Neural progenitor cell (in vitro differentiated cells): Measurements from ENCODE around the gene UPB1. TPM values are rescaled to one million over a fixed set of nuclear protein-coding genes. Genes with fewer than 3 reads are reported as not detected.

Experiments used
- DNase-seq: peaks from one replicate; pipeline ENCODE4 v3.0.0-alpha.2; 2016; ENCODE audit warnings: low spot score
- H2AFZ ChIP-seq: fragments of 200-600 bp; sonication (generic); replicated peaks from 2 replicates; pipeline ENCODE4 v1.6.1; 2016; ENCODE audit warnings: antibody characterized with exemption
- H3F3A ChIP-seq: fragments of 200-600 bp; sonication (generic); 2 replicates; pipeline ENCODE4 v1.6.1; 2016; ENCODE audit warnings: antibody characterized with exemption, low read depth
- H3K27ac ChIP-seq: fragments of 200-600 bp; sonication (generic); 2 replicates; pipeline ENCODE4 v1.5.1; 2016; ENCODE audit warnings: mild to moderate bottlenecking
- H3K27me3 ChIP-seq: fragments of 200-600 bp; sonication (generic); 2 replicates; pipeline ENCODE4 v1.6.1; 2016; ENCODE audit warnings: mild to moderate bottlenecking, moderate library complexity
- H3K36me3 ChIP-seq: fragments of 200-600 bp; sonication (generic); 2 replicates; pipeline ENCODE4 v1.5.1; 2016
- H3K4me1 ChIP-seq: fragments of 200-600 bp; sonication (generic); 2 replicates; pipeline ENCODE4 v1.6.1; 2016; ENCODE audit warnings: mixed run types
- H3K4me2 ChIP-seq: fragments of 200-600 bp; sonication (generic); 2 replicates; pipeline ENCODE4 v1.6.1; 2016
- H3K4me3 ChIP-seq: fragments of 200-600 bp; sonication (generic); 2 replicates; pipeline ENCODE4 v1.5.1; 2016
- H3K79me2 ChIP-seq: fragments of 200-600 bp; sonication (generic); 2 replicates; pipeline ENCODE4 v1.6.1; 2016; ENCODE audit warnings: low read depth
- H3K9ac ChIP-seq: fragments of 200-600 bp; sonication (generic); 2 replicates; pipeline ENCODE4 v1.6.1; 2016
- H3K9me3 ChIP-seq: fragments of 200-600 bp; sonication (generic); 2 replicates; pipeline ENCODE4 v1.5.1; 2016; ENCODE audit warnings: low read depth
- H4K20me1 ChIP-seq: fragments of 200-600 bp; sonication (generic); 2 replicates; pipeline ENCODE4 v1.6.1; 2016; ENCODE audit warnings: low read depth
- H3K27ac Mint-ChIP-seq: 3 replicates; pipeline ENCODE4 v1.8.0; 2021; ENCODE audit warnings: mixed read lengths
- H3K27me3 Mint-ChIP-seq: 2 replicates; pipeline ENCODE4 v1.8.0; 2022; ENCODE audit warnings: low read depth, mild to moderate bottlenecking, inconsistent platforms, moderate library complexity, mixed read lengths; ENCODE audit not compliant: insufficient read depth
- H3K36me3 Mint-ChIP-seq: 3 replicates; pipeline ENCODE4 v1.8.0; 2021; ENCODE audit warnings: mixed read lengths
- H3K4me1 Mint-ChIP-seq: 3 replicates; pipeline ENCODE4 v1.8.0; 2021; ENCODE audit warnings: mixed read lengths
- H3K4me3 Mint-ChIP-seq: 3 replicates; pipeline ENCODE4 v1.8.0; 2021; ENCODE audit warnings: mild to moderate bottlenecking, moderate library complexity, mixed read lengths
- H3K9me3 Mint-ChIP-seq: 3 replicates; pipeline ENCODE4 v1.8.0; 2020; ENCODE audit warnings: mixed read lengths
- CTCF ChIP-seq: fragments of 200-600 bp; sonication (generic); IDR thresholded peaks from 2 replicates; pipeline ENCODE4 v1.5.1; 2017; ENCODE audit warnings: antibody characterized with exemption, mild to moderate bottlenecking
- EZH2 ChIP-seq: fragments of 200-600 bp; sonication (generic); IDR thresholded peaks from 2 replicates; pipeline ENCODE4 v1.6.1; 2017; ENCODE audit warnings: antibody characterized with exemption, mild to moderate bottlenecking, moderate library complexity
- EZH2phosphoT487 ChIP-seq: fragments of 200-600 bp; sonication (generic); IDR thresholded peaks from 2 replicates; pipeline ENCODE4 v1.6.1; 2017; ENCODE audit warnings: antibody characterized with exemption
- total RNA-seq: library from RNA; depleted of rRNA; stranded (reverse); fragments of >200 nt; gene quantifications from 2 replicates; pipeline ENCODE4 v1.2.3, GENCODE V29; 2015; ENCODE audit warnings: low replicate concordance

UPB1 gene
- total RNA-seq, 1 donor from 2014 or later: 0.17 TPM

GRCh38 chr22:24459911-24460310 lies 35.2 kb upstream of the UPB1 start:
- Mint-ChIP-seq H3K36me3 (no peaks in the 10 kb centered on the region), H3K27ac (peak overlapping the region; percentile 1), H3K9me3 (no peaks in the 10 kb centered on the region), H3K4me1 (peaks cover 5% of the 10 kb centered on the region), H3K4me3 (no peak overlapping the region), H3K27me3 (peaks cover 4% of the 10 kb centered on the region)
- DNase-seq: no peak
- Histone ChIP-seq H3K27ac (no peak overlapping the region), H3K9ac (no peak overlapping the region), H4K20me1 (no peaks in the 10 kb centered on the region), H3K27me3 (no peaks in the 10 kb centered on the region), H3K36me3 (no peaks in the 10 kb centered on the region), H3K4me2 (no peak overlapping the region), H3K4me1 (no peaks in the 10 kb centered on the region), H3K9me3 (no peaks in the 10 kb centered on the region), H3K4me3 (no peak overlapping the region), H3F3A (no peaks in the 10 kb centered on the region), H2AFZ (no peak overlapping the region), H3K79me2 (no peaks in the 10 kb centered on the region)
- TF ChIP-seq CTCF: no peak
- TF ChIP-seq EZH2phosphoT487: no peak
- no peak for TF ChIP-seq EZH2

GRCh38 chr22:24460418-24461089 lies 34.6 kb upstream of the UPB1 start:
- H3K27ac Mint-ChIP-seq: no peak overlapping the region
- no peaks in the 10 kb centered on the region for H4K20me1 ChIP-seq
- H3K27ac ChIP-seq: no peak overlapping the region
- no peaks in the 10 kb centered on the region for H3K36me3 ChIP-seq
- H3K4me1 Mint-ChIP-seq: peaks cover 6% of the 10 kb centered on the region
- no peak overlapping the region for H2AFZ ChIP-seq
- no peak overlapping the region for H3K4me3 Mint-ChIP-seq
- no peaks in the 10 kb centered on the region for H3K9me3 Mint-ChIP-seq
- no peak overlapping the region for H3K4me3 ChIP-seq
- no peaks in the 10 kb centered on the region for H3K4me1 ChIP-seq
- no peaks in the 10 kb centered on the region for H3K27me3 ChIP-seq
- no peak for DNase-seq
- H3K79me2 ChIP-seq: no peaks in the 10 kb centered on the region
- TF ChIP-seq EZH2phosphoT487: no peak
- no peak for TF ChIP-seq EZH2
- TF ChIP-seq CTCF: no peak
- H3K27me3 Mint-ChIP-seq: peaks cover 6% of the 10 kb centered on the region
- no peaks in the 10 kb centered on the region for H3K36me3 Mint-ChIP-seq
- H3K9ac ChIP-seq: no peak overlapping the region
- H3K4me2 ChIP-seq: no peak overlapping the region
- no peaks in the 10 kb centered on the region for H3K9me3 ChIP-seq
- H3F3A ChIP-seq: no peaks in the 10 kb centered on the region

- no peaks in the 10 kb centered on the region for H3K9me3 Mint-ChIP-seq
- Histone ChIP-seq H3K4me2 (no peak overlapping the region), H2AFZ (no peak overlapping the region), H3F3A (peaks cover 7% of the 10 kb centered on the region), H3K27ac (no peak overlapping the region), H3K9me3 (no peaks in the 10 kb centered on the region), H4K20me1 (no peaks in the 10 kb centered on the region), H3K79me2 (no peaks in the 10 kb centered on the region), H3K9ac (no peak overlapping the region), H3K4me1 (peaks cover 13% of the 10 kb centered on the region), H3K36me3 (no peaks in the 10 kb centered on the region), H3K4me3 (no peak overlapping the region), H3K27me3 (no peaks in the 10 kb centered on the region)
- no peak overlapping the region for H3K4me3 Mint-ChIP-seq
- no peaks in the 10 kb centered on the region for H3K36me3 Mint-ChIP-seq
- no peak overlapping the region for H3K27ac Mint-ChIP-seq
- DNase-seq: no peak
- no peak for TF ChIP-seq CTCF
- TF ChIP-seq EZH2: no peak
- no peak for TF ChIP-seq EZH2phosphoT487
- peaks cover 22% of the 10 kb centered on the region for H3K4me1 Mint-ChIP-seq
- peaks cover 9% of the 10 kb centered on the region for H3K27me3 Mint-ChIP-seq
Observed at GRCh38 chr22:24463071-24463760, 31.9 kb upstream of the UPB1 start.
